Measurements from ENCODE around the gene PLCH1. TPM values are rescaled to one million over a fixed set of nuclear protein-coding genes. Genes with fewer than 3 reads are reported as not detected.

Gene PLCH1
- total RNA-seq, 2 experiments from 2014 or later: 0.06 TPM; not detected in 1

- Histone ChIP-seq H3K79me2 (ENCODE audit: insufficient read depth, low read depth, low read length) (no peaks in the 10 kb centered on the region), H4K20me1 (ENCODE audit: insufficient read depth, low read length) (no peaks in the 10 kb centered on the region), H3K27ac (ENCODE audit: low read depth, low read length, poor library complexity, severe bottlenecking) (no peak overlapping the region), H3K4me2 (ENCODE audit: low read length) (no peak overlapping the region), H2AFZ (ENCODE audit: low read length) (no peak overlapping the region), H3K9me2 (ENCODE audit: insufficient read depth, low read length) (no peaks in the 10 kb centered on the region), H3K4me3 (ENCODE audit: low read depth, low read length, poor library complexity, severe bottlenecking) (no peak overlapping the region), H3K4me1 (ENCODE audit: insufficient read depth, low read length, poor library complexity, severe bottlenecking) (no peaks in the 10 kb centered on the region), H3K36me3 (ENCODE audit: insufficient read depth, low read length) (no peaks in the 10 kb centered on the region), H3K9me3 (ENCODE audit: low read length) (no peaks in the 10 kb centered on the region)
- ChIA-PET POLR2A (interaction anchor here (0.6 to 0.8 kb wide), 3 partner anchors 8 to 1655 kb away, joined by 3 to 7 read pairs (median 4); no protein-coding TSS in a partner anchor), CTCF (ENCODE audit: unreplicated experiment) (no interaction called here)
- BruUV-seq (replicated peaks): no TSS peak
- no peak for DNase-seq (ENCODE audit: low spot score)
- TF ChIP-seq EZH2phosphoT487 (IDR thresholded peaks at IDR 0.05; ENCODE audit: borderline replicate concordance, low read depth, low read length) (no peak), CTCF (conservative IDR thresholded peaks at IDR 0.05; ENCODE audit: low read length) (no peak)
- intact Hi-C loops (cut with micrococcal nuclease; ENCODE audit: unreplicated experiment): no loop called here
Measured at GRCh38 chr3:155658671-155659261, 86.1 kb downstream of the PLCH1 start.

GRCh38 chr3:155658006-155658405 is 86.9 kb downstream of the PLCH1 start:
- H3K4me1 ChIP-seq (ENCODE audit: insufficient read depth, low read length, poor library complexity, severe bottlenecking): no peaks in the 10 kb centered on the region
- no peaks in the 10 kb centered on the region for H4K20me1 ChIP-seq (ENCODE audit: insufficient read depth, low read length)
- H3K9me3 ChIP-seq (ENCODE audit: low read length): no peaks in the 10 kb centered on the region
- CTCF ChIA-PET (ENCODE audit: unreplicated experiment): no interaction called here
- H3K4me3 ChIP-seq (ENCODE audit: low read depth, low read length, poor library complexity, severe bottlenecking): no peak overlapping the region
- POLR2A ChIA-PET: interaction anchor here (0.6 kb wide), 1 partner anchor 1654 kb away, joined by 3 read pairs; no protein-coding TSS in a partner anchor
- no peak for DNase-seq (ENCODE audit: low spot score)
- no peaks in the 10 kb centered on the region for H3K79me2 ChIP-seq (ENCODE audit: insufficient read depth, low read depth, low read length)
- intact Hi-C loops (cut with micrococcal nuclease; ENCODE audit: unreplicated experiment): no loop called here
- H3K4me2 ChIP-seq (ENCODE audit: low read length): no peak overlapping the region
- no peaks in the 10 kb centered on the region for H3K36me3 ChIP-seq (ENCODE audit: insufficient read depth, low read length)
- H3K27ac ChIP-seq (ENCODE audit: low read depth, low read length, poor library complexity, severe bottlenecking): no peak overlapping the region
- TF ChIP-seq CTCF (conservative IDR thresholded peaks at IDR 0.05; ENCODE audit: low read length): no peak
- TF ChIP-seq EZH2phosphoT487 (IDR thresholded peaks at IDR 0.05; ENCODE audit: borderline replicate concordance, low read depth, low read length): no peak
- no TSS peak for BruUV-seq (replicated peaks)
- H3K9me2 ChIP-seq (ENCODE audit: insufficient read depth, low read length): no peaks in the 10 kb centered on the region
- H2AFZ ChIP-seq (ENCODE audit: low read length): no peak overlapping the region

GRCh38 chr3:155657161-155657560 is 87.7 kb downstream of the PLCH1 start:
- POLR2A ChIA-PET: no interaction called here
- intact Hi-C loops (cut with micrococcal nuclease; ENCODE audit: unreplicated experiment): no loop called here
- CTCF ChIA-PET (ENCODE audit: unreplicated experiment): no interaction called here
- Histone ChIP-seq H3K36me3 (ENCODE audit: insufficient read depth, low read length) (no peaks in the 10 kb centered on the region), H3K4me3 (ENCODE audit: low read depth, low read length, poor library complexity, severe bottlenecking) (no peak overlapping the region), H3K79me2 (ENCODE audit: insufficient read depth, low read depth, low read length) (no peaks in the 10 kb centered on the region), H2AFZ (ENCODE audit: low read length) (no peak overlapping the region), H3K4me1 (ENCODE audit: insufficient read depth, low read length, poor library complexity, severe bottlenecking) (no peaks in the 10 kb centered on the region), H3K9me2 (ENCODE audit: insufficient read depth, low read length) (no peaks in the 10 kb centered on the region), H4K20me1 (ENCODE audit: insufficient read depth, low read length) (no peaks in the 10 kb centered on the region), H3K4me2 (ENCODE audit: low read length) (no peak overlapping the region), H3K9me3 (ENCODE audit: low read length) (no peaks in the 10 kb centered on the region), H3K27ac (ENCODE audit: low read depth, low read length, poor library complexity, severe bottlenecking) (no peak overlapping the region)
- no peak for DNase-seq (ENCODE audit: low spot score)
- TF ChIP-seq CTCF (conservative IDR thresholded peaks at IDR 0.05; ENCODE audit: low read length): no peak
- TF ChIP-seq EZH2phosphoT487 (IDR thresholded peaks at IDR 0.05; ENCODE audit: borderline replicate concordance, low read depth, low read length): no peak
- no TSS peak for BruUV-seq (replicated peaks)

All from OCI-LY7 (cell line).